AG09309 (cell line): ENCODE results near the gene EID3.
"Not testable (repeated sequence)": the region's sequence is repeated elsewhere in the genome, so short reads cannot be mapped to it uniquely, and the experiment has no call there.

Experiments used
- DNase-seq: peaks from one replicate; pipeline ENCODE4 v3.0.0-alpha.2; 2010; ENCODE audit warnings: low read depth
- H3K4me3 ChIP-seq: 2 replicates; pipeline ENCODE4 v1.5.1; 2011; ENCODE audit warnings: mild to moderate bottlenecking, low read depth, low read length, moderate library complexity; ENCODE audit not compliant: control insufficient read depth
- TF ChIP-seq, protein P1 (sequence below): IDR thresholded peaks from 2 replicates; pipeline ENCODE4 v1.5.1; 2011; ENCODE audit warnings: mild to moderate bottlenecking, low read depth, low read length, inconsistent platforms; ENCODE audit not compliant: insufficient read depth, control insufficient read depth; ENCODE audit errors: missing control alignments

EID3 gene

DNA sequence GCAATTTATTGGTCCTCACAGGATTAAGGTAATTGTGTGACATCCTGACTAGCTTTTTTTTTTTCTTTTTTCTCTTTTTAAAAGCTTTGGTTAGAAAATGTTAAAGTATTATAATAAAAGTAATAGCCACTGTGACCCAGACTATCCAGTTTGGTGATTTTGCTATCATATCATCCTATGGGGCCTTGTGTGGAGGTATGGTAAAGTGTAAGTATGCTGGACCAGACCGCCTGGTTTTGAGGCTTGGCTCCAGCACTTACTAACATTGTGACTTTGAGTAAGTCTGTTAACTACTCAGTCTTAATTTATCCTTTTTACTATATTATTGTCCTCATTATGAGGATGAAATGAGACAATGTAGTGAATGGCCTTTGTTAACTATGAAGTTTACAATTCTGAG is 15.5 kb downstream of the EID3 start:
- no peak overlapping the region for H3K4me3 ChIP-seq
- TF ChIP-seq, protein P1, sequence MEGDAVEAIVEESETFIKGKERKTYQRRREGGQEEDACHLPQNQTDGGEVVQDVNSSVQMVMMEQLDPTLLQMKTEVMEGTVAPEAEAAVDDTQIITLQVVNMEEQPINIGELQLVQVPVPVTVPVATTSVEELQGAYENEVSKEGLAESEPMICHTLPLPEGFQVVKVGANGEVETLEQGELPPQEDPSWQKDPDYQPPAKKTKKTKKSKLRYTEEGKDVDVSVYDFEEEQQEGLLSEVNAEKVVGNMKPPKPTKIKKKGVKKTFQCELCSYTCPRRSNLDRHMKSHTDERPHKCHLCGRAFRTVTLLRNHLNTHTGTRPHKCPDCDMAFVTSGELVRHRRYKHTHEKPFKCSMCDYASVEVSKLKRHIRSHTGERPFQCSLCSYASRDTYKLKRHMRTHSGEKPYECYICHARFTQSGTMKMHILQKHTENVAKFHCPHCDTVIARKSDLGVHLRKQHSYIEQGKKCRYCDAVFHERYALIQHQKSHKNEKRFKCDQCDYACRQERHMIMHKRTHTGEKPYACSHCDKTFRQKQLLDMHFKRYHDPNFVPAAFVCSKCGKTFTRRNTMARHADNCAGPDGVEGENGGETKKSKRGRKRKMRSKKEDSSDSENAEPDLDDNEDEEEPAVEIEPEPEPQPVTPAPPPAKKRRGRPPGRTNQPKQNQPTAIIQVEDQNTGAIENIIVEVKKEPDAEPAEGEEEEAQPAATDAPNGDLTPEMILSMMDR = no peak
- no peak for DNase-seq

DNA sequence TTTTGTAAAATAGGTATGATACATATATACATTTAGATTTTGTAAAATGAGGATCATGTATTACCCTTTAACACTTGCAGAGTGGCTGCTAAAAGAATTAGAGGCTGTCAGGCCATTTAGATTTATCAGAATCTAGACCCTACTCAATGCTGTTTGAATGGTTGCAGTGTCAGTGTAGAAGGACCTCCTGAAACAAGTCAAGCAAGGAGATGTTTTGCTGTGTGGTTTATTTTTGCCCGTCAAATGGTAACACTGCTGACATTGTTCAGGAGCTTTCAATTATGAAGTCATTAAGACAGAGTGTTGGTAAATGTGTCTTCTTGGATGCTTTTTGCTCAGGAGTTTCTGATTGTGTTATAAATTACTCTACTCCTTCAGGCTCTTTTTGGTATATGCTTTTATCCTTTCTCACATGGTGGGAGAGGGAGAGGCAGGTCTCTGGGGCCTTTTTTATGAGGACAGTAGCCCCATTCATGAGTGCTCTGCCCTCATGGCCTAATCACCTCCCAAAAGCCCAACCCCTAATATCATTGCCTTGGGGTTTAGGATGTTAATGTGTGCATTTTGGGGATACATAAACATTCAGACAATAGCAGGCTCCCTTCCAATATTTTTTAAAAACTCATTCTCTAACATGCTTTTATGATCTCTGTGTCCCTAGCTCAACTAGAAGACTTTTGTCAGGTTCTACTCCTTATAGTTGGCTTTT is 16.5 kb downstream of the EID3 start:
- no peak overlapping the region for H3K4me3 ChIP-seq
- DNase-seq = no peak
- TF ChIP-seq, protein P1 = no peak

DNA sequence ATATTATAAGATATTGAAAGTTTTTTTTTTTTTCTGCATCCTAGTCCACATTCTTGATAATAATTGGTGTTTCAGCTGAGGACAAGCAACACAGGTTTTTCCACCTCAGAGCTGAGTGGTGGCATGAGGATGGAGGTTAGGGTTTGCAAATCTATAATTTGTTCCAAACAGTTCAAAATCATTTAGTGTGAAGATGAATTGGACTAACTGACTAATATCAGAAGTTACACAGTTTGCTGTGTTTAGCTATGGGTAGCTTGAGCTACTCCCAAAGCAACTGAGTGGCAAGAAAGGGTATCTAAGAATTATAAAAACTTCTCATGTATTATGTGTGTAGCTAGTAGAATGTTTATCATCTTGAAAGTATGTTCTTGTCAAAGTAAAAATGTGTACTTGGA is 17.1 kb downstream of the EID3 start:
- no peak for DNase-seq
- H3K4me3 ChIP-seq = no peak overlapping the region
- TF ChIP-seq, protein P1 = no peak

DNA sequence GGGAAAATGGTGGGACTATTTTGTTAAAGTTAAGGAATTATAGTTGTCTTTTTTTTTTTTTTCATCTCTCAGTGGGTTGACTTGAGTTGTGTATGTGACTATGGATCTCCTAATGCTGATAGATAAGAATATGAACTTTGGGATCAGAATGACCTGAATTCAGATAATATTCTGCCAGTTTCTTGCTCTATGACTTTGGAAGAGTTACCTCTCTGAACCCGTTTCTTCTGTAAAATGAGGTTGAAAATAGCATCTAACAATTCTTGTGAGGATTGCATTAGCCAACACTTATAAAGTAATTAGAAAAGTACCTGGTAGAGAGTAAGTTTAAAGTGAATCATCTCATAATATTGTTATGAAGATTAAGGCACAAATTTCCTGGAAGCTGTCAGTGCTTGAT is 18.4 kb downstream of the EID3 start:
- H3K4me3 ChIP-seq = no peak overlapping the region
- TF ChIP-seq, protein P1 = no peak

DNA sequence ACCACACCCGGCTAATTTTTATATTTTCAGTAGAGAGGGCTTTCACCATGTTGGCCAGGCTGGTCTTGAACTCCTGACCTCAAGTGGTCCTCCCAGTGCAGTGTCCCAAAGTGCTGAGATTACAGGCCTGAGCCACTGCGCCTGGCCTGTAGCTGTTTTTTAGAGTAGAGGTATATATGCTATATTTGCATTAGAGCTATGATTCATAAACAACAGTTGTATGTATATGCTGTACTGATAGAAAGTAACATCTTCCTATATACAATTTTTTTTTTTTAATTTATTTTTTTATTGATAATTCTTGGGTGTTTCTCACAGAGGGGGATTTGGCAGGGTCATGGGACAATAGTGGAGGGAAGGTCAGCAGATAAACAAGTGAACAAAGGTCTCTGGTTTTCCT is 19.0 kb downstream of the EID3 start:
- DNase-seq, H3K4me3 ChIP-seq: not testable (repeated sequence)

More for the DNA sequence above, 18.4 kb downstream of the EID3 start:
- no peak for DNase-seq

DNA sequence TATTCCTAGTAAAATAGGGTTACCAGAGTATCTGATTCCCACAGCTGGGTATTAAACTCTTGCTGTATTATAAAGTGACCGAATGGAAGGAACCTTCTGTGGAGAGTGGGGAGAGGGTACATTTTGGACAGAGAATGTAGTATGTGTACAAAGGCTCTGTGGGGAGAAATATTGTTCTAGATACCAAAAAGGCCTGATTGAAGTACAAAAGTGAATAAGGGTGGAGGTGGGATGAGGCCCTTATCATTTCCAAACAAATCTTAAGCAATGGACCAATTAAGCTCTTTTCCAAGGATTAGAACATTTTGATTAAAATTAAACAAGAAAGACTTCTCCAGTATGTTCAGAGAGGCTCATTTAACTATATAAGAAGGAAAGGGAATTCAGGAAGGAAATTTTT is 20.4 kb downstream of the EID3 start:
- DNase-seq = no peak
- H3K4me3 ChIP-seq = no peak overlapping the region
- TF ChIP-seq, protein P1 = no peak

DNA sequence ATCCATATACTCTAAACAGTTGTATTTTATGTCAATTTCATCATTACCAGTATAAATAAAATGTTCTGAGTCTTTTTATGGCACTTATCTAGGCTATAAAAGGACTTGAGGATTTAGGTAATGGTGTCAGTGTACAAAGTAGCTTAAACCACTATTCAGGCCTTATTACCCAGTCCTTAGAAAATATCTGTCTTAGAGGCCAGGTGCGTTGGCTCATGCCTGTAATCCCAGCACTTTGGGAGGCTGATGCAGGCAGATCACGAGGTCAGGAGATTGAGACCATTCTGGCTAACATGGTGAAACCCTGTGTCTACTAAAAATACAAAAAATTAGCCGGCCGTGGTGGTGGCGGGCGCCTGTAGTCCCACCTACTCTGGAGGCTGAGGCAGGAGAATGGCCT is 24.7 kb downstream of the EID3 start:
- DNase-seq, H3K4me3 ChIP-seq: not testable (repeated sequence)

DNA sequence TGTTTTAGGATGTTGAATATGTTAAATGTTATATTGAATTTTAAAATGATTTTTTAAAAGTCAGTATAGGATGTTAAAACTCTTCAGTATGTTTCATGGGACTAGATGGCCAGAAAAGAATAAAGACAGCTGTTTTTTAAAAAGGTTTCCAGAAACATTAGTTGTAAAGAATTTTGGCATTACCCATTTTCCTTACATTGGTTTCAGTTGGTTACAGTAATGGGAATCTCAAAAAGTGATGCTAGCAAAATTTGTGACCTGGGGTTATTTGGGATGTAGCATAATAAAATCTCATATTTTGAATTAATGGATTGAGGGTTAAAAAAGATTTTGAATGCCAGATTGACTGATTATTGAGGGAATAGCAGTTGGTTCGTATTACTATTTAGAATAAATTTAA is 25.3 kb downstream of the EID3 start:
- no peak for DNase-seq
- H3K4me3 ChIP-seq = no peak overlapping the region
- TF ChIP-seq, protein P1 = no peak
